Urinary bladder (tissue), 4 donors: ENCODE data around the gene B3GALT6. TPM values are rescaled to one million over a fixed set of nuclear protein-coding genes. Genes with fewer than 3 reads are reported as not detected.

ENCODE experiments used
- DNase-seq: peaks from one replicate; pipeline ENCODE4 v3.0.0-alpha.2; 2015; ENCODE audit errors: extremely low spot score
- H3K27ac ChIP-seq: one replicate; pipeline ENCODE4 v1.5.1; 2013; ENCODE audit warnings: low read depth, mild to moderate bottlenecking, moderate library complexity
- H3K36me3 ChIP-seq: one replicate; pipeline ENCODE4 v1.6.1; 2013; ENCODE audit warnings: mild to moderate bottlenecking, moderate library complexity; ENCODE audit not compliant: insufficient read depth
- H3K4me1 ChIP-seq: one replicate; pipeline ENCODE4 v1.6.1; 2013; ENCODE audit warnings: mild to moderate bottlenecking, moderate library complexity; ENCODE audit not compliant: insufficient read depth
- H3K4me3 ChIP-seq: one replicate; pipeline ENCODE4 v1.5.1; 2013; ENCODE audit warnings: low read depth, low read length
- WGBS: extraction: QIAGEN DNeasy Blood & Tissue Kit; methylation state at CpG from one replicate; pipeline ENCODE4 v1.1.7; 2013; 5-methylcytosine and 5-hydroxymethylcytosine counted together
- polyA plus RNA-seq: library from polyadenylated mRNA; stranded (reverse); fragments of 200-250 nt; gene quantifications from one replicate; pipeline ENCODE4 v1.2.3, GENCODE V29; 2013
- total RNA-seq: library from RNA; depleted of rRNA; stranded (reverse); fragments of >200 nt; gene quantifications from one replicate; pipeline ENCODE4 v1.2.3, GENCODE V29; 2014
- donor health status: healthy with polysubstance abuse.
- donor health status: healthy.

The B3GALT6 gene
- total and polyA plus RNA-seq, 2 donors = 8.8 to 15.2 TPM

GRCh38 chr1:1256956-1257871, 25.2 kb downstream of the B3GALT6 start:
- Histone ChIP-seq H3K4me3 (no peak overlapping the region), H3K4me1 (no peaks in the 10 kb centered on the region), H3K36me3 (peaks cover 3% of the 10 kb centered on the region), H3K27ac (no peak overlapping the region)
- DNase-seq = no peak
- 93% methylated on average over 31 of the region's 31 CpGs for WGBS

DNA sequence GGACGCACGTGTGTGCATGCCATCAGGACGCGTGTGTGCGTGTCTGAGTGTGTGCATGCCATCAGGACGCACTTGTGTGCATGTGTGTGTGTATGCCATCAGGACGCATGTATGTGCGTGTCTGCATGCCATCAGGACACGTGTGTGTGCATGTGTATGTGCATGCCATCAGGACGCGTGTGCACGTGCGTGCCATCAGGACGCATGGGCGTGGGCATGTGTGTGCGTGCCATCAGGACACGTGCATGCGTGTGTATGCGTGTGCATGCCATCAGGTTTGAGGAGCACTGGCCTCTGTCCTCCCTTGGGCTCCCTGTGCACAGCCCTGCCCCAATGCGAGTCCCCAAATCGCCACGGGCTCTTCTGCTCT, 27.1 kb downstream of the B3GALT6 start:
- Histone ChIP-seq H3K4me1 (no peaks in the 10 kb centered on the region), H3K4me3 (no peak overlapping the region), H3K36me3 (peaks cover 3% of the 10 kb centered on the region), H3K27ac (no peak overlapping the region)
- WGBS = 96% methylated on average over 22 of the region's 22 CpGs
- no peak for DNase-seq

DNA sequence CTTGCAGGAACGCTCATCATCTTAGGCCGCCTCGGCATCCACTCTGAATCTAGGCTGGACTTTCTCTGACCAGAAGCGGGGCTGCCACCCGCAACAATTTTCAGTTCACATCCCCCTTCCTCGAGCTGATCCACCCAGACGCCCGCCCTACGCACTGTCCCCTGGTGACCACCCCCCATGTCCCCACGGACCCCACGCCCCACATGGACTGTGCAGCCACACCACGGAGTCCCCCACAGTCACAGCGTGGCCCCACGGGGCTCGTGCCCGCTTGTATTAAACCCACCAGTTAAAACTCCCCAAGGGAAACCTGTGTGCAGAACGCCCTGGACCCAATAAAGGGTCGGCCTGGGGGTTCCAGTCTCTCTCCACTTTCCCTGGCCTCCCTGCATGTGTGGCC, 27.5 kb downstream of the B3GALT6 start:
- Histone ChIP-seq H3K36me3 (peaks cover 2% of the 10 kb centered on the region), H3K27ac (no peak overlapping the region), H3K4me1 (no peaks in the 10 kb centered on the region), H3K4me3 (no peak overlapping the region)
- WGBS = 91% methylated on average over 18 of the region's 18 CpGs
- no peak for DNase-seq

GRCh38 chr1:1259951-1260600, 28.0 kb downstream of the B3GALT6 start:
- Histone ChIP-seq H3K27ac (no peak overlapping the region), H3K4me1 (no peaks in the 10 kb centered on the region), H3K36me3 (peaks cover 2% of the 10 kb centered on the region), H3K4me3 (no peak overlapping the region)
- 85% methylated on average over 26 of the region's 26 CpGs for WGBS
- no peak for DNase-seq

GRCh38 chr1:1260843-1261560, 29.0 kb downstream of the B3GALT6 start:
- no peaks in the 10 kb centered on the region for H3K4me1 ChIP-seq
- WGBS = 77% methylated on average over 16 of the region's 16 CpGs
- DNase-seq = no peak
- no peak overlapping the region for H3K27ac ChIP-seq
- H3K36me3 ChIP-seq = peaks cover 2% of the 10 kb centered on the region
- no peak overlapping the region for H3K4me3 ChIP-seq

- Histone ChIP-seq H3K4me1 (no peaks in the 10 kb centered on the region), H3K36me3 (peaks cover 2% of the 10 kb centered on the region), H3K4me3 (no peak overlapping the region), H3K27ac (no peak overlapping the region)
- no peak for DNase-seq
- 97% methylated on average over 17 of the region's 17 CpGs for WGBS
Measured at GRCh38 chr1:1262071-1262470, 30.0 kb downstream of the B3GALT6 start.

DNA sequence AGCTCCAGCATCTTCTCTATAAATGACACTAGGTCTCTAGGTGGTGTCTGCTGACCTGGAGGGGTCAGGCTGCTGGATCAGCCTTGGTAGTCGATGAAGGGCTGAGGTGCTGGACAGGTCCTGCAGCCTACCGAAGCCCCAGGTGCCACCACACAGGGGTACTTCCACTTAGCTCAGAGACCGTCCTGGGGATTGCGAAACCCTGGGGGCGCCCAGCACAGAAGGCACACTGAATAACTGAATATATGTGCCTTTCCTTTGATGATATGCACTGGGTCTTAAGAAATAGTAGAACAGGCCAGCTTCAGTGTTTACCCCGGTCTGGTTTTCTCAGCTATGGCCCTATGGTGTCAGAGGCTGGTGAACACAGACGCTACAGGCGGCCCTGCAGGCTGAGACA, 30.7 kb downstream of the B3GALT6 start:
- Histone ChIP-seq H3K4me1 (no peaks in the 10 kb centered on the region), H3K4me3 (no peak overlapping the region), H3K27ac (no peak overlapping the region), H3K36me3 (peaks cover 2% of the 10 kb centered on the region)
- DNase-seq = no peak
- 91% methylated on average over 8 of the region's 8 CpGs for WGBS

- no peak for DNase-seq
- Histone ChIP-seq H3K4me1 (no peaks in the 10 kb centered on the region), H3K27ac (no peak overlapping the region), H3K4me3 (no peak overlapping the region), H3K36me3 (peaks cover 2% of the 10 kb centered on the region)
- WGBS = 85% methylated on average over 9 of the region's 9 CpGs
Measured at GRCh38 chr1:1264026-1264425, 32.0 kb downstream of the B3GALT6 start.

GRCh38 chr1:1264868-1265272, 32.8 kb downstream of the B3GALT6 start:
- no peaks in the 10 kb centered on the region for H3K4me1 ChIP-seq
- peaks cover 2% of the 10 kb centered on the region for H3K36me3 ChIP-seq
- no peak for DNase-seq
- H3K4me3 ChIP-seq = no peak overlapping the region
- WGBS = 75% methylated on average over 10 of the region's 10 CpGs
- H3K27ac ChIP-seq = no peak overlapping the region

DNA sequence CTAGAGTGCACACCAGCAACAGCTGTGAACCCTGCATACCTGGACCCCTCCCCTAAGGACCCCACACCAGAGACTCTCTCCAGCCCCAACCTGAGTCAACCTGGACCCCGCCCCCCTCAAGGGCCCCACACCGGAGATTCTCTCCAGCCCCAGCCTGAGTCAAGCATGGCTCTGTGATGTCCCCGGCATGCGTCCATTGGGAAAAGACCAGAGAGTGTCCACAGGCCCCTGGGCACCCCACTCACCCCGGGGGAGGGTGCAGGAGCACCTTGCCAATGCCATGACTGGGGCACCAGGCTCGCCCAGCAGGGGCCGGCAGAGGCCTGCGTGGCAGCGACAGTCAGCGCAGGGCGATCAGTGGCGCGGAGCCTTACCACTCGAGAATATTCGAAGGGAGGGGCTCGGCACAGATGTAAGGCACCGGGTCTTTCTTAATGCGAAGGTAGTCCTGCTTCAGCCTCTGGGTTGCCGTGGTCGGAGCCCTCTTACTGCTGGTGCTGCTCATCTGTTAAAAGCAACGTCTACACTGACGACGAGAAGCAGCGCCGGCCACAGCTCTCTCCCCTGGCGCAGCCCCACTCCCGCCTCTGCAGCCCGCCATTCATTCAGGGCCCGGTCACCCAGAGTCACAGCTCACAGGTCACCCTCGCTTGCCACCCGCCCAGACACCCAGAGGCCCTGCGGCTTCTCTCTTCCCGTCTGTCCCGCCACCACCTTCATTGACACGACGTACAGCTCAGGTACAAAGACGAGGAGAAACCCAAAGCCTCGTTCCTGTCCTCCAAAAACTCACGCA, 35.6 kb downstream of the B3GALT6 start:
- Histone ChIP-seq H3K4me3 (no peak overlapping the region), H3K27ac (no peak overlapping the region), H3K36me3 (no peaks in the 10 kb centered on the region), H3K4me1 (peaks cover 4% of the 10 kb centered on the region)
- no peak for DNase-seq
- WGBS = 93% methylated on average over 39 of the region's 39 CpGs

DNA sequence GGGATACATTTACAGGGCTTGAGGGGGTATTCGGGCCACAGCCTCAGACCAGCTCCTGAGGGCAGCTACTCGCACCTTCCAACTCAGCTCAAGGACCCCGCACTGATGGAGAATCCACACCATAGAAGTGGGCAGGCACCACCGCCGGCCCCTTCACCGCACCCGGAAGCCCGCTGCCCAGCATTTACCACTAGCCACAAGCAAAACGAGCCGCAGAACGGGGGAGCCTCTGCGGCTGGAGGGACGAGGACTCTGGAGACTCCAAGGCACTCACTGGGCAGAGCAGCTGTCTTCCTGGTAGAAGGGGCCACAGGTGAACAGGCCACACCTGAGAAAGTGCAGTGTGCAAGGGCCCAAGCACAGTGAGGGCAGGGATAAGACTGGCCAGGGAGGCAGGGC, 36.2 kb downstream of the B3GALT6 start:
- no peak for DNase-seq
- Histone ChIP-seq H3K4me3 (no peak overlapping the region), H3K4me1 (peaks cover 4% of the 10 kb centered on the region), H3K36me3 (no peaks in the 10 kb centered on the region), H3K27ac (no peak overlapping the region)
- WGBS = 96% methylated on average over 13 of the region's 13 CpGs

- H3K4me1 ChIP-seq = peaks cover 4% of the 10 kb centered on the region
- WGBS = 68% methylated on average over 7 of the region's 7 CpGs
- no peak overlapping the region for H3K27ac ChIP-seq
- no peaks in the 10 kb centered on the region for H3K36me3 ChIP-seq
- H3K4me3 ChIP-seq = no peak overlapping the region
- DNase-seq = no peak
Measured at GRCh38 chr1:1270813-1271212, 38.8 kb downstream of the B3GALT6 start.
